ENCODE measurements around the gene DNAH5.
"Not testable (repeated sequence)": the region's sequence is repeated elsewhere in the genome, so short reads cannot be mapped to it uniquely, and the experiment has no call there.

The DNAH5 gene

DNA sequence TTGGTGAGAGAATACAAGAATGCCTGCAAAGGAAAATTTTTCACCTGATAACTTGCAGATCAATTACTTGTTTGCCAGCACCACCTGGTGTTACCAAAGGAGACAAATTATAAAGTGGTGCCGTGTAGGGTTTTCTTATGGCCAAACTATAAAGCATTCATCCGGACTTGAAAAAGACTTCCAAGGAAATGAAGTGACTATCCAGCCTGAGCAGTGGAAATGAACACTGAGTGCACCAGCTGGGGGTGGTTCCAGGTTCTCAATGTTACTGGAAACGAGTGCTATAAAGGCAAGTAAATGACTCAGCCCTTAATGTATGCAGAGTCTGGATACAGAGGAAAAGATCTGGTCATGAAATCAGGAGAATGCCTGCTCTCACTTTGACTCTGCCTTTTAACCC lies 113.1 kb downstream of the DNAH5 start:
- no peak for DNase-seq

DNA sequence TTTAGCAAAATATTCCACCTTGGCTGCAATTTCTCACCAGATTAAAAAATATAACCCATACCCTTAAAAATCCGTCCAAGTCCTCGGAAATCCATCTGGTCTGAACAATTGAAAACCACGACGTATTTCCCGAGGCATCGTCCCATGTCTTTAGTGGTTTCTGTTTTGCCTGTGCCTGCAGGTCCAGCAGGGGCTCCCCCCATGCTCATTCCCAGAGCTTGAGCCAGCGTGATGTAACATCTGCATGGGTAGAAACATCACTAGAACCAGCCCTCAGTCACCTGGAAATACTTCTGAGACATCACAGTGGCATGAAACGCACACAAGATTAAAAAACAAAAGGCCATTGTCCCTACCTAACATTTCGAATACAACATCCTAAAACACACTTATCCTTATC lies 114.0 kb downstream of the DNAH5 start:
- DNase-seq: no peak

DNA sequence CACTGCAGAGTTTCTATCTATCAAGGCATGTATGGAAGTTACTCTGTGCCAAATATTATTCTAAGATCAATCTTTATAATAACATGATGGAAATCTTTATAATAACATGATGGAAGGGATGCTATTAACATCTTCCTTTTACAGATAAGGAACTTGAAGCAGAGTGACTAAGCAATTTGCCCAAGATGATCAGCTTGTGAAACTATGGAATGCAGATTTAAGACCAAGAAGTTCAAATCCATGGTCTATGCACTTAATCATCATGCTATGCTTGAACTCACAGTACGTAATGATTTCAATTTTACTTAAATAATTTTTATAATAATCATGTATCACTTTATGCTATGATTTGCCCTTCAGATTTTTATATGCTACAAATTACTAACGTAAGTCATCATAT lies 123.1 kb downstream of the DNAH5 start:
- DNase-seq: no peak

DNA sequence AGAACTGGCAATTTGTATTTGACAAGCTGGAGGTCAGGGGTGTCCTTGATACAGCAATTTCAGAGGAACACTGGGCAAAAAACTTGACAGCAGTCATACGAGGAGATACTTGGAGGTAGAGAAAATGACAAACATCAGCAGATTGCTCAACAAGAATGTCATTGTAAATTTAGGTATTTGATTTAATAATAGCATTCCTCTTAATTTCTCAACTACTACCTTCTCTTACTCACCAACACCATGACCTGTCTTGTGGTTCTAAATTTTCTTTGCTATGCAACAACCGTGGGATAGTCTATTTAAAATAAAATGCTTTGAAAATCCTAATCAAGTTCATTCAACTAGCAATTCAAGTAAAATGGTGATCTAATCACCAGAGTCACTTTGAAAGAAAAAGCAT lies 128.4 kb downstream of the DNAH5 start:
- DNase-seq: no peak

DNA sequence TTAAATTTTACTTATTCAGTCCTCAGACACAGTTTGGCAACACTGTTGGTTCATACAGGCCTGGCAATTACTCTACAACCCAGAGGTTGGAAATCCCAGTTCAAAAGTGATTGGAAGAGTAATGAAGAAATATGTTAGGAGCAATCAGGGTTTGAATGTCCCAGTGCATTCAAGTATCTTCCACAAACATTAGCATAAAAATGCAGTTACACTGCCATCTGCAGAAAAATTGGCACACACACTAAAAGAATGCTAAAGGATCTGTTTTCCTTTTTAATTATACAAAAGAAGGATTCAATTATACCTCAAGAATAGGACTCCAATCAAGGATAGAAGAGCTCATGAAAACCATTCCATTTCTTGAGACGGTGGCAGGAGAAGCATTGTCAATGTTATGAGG lies 130.2 kb downstream of the DNAH5 start:
- no peak for DNase-seq

DNA sequence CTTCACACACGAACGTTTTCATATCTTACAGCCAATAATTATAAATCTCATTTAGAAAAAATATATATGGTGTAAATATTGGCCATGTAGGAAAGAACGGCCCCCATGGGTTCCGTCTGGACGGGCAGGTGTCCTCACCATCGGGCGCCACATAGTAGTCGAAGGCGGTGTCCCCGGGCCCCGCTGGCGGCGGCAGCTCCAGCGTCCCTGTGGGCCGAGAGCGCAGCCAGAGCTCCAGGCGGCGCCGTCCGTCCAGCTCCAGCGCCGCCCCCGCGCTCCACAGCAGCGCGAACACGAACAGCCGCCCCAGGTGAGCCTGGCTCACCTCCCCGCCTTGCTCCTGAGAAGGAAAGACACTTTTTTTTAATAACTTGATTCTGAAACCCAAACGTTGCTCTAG lies 134.6 kb downstream of the DNAH5 start:
- no peak for DNase-seq

DNA sequence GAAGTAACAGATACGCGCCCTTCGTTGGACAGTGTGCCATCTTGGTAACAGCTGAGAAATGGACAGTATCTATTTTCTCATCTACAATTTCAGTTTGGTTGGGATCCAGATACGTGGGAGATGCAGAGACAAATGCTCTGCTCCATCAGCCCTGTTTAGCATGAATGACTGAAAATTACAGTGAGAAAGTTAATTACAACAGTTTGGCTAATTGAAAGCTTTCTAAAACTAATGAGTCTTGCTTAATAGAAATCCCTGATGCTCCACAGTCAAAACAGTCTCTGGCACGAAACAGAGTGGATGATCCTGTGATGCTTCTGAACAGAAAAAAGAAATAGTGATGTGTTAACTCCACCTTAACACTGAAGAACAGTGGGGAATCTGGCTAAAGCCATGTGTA lies 140.2 kb downstream of the DNAH5 start:
- DNase-seq: no peak

DNA sequence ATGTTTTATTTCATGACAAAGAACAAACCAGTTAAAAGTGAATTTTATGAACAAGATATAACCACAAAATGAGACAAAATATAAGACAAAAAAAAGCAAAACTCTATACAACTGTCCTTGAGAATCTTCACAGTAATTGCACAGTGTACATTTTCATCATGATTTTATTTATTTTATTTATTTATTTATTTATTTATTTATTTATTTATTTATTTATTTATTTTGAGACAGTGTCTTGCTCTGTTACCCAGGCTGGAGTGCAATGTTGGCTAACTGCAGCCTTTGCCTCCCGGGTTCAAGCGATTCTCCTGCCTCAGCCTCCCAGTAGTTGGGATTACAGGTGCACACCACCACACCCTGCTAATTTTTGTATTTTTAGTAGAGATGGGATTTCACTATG lies 145.9 kb downstream of the DNAH5 start:
- not testable (repeated sequence) for DNase-seq

DNA sequence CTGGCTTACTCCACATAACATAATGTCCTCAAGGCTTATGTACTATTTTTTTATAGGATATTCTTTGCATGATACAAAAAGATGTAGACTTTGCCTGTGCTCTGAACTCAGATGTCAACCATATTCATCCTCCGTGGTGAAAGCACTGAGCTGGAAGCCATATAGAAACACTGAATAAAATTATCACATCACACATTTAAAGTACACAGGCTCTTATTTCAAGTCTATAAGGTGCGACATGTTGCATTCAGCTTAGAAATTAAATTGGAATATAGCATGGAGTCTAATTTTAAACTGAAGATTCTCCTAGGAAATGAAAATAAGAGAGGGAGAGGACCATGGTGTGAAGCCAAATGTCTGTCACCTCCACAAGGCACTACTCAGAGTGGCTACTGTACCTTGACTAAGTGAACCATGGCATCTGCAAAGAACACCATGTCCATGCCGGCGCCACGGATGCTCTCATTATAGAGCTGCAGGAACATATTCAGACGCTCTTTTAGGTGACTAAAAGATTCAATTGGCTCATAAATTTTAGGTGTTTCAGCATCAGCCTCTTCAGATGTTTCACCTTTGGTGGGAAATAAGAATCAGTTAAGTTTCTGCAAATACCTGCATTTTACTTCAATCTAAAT lies 158.6 kb downstream of the DNAH5 start:
- no peak for DNase-seq

DNA sequence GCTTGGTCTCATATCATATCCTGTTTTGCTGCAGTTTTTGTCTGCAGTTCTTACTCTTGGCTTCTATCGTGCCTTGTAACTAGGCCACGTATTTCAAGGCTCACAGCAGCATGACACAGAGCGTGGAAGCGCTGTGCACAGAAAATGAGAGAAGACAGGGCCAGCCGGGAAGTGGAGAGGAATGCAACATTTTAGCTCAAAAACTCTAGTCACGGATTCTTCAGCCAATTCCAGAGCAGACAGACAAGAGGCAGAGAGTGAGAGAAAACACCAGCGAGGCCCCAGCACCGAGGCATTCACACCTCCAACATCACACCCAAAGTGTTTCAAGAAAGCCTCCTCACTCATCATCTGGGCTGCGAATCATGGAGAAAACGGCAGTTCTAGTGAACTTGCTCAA lies 160.8 kb downstream of the DNAH5 start:
- no peak for DNase-seq

DNA sequence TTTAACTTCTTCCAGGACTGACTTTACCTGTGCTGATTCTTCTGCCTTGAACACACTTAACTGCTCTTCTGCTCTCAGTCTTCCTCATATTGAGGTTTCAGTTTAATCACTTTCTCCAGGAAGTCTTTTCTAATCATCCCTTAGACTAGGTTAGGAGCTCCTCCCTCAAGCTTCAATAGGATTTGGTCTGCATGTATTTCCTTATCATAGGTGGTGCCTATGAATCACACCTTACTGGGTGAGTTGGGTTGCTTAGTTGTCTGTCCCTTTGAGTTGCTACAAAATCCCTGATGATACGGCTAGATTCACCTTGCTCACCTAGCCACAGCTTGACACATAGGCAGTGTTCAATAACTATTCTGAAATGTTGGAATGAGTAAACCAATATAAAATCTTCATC lies 164.4 kb downstream of the DNAH5 start:
- no peak for DNase-seq

DNA sequence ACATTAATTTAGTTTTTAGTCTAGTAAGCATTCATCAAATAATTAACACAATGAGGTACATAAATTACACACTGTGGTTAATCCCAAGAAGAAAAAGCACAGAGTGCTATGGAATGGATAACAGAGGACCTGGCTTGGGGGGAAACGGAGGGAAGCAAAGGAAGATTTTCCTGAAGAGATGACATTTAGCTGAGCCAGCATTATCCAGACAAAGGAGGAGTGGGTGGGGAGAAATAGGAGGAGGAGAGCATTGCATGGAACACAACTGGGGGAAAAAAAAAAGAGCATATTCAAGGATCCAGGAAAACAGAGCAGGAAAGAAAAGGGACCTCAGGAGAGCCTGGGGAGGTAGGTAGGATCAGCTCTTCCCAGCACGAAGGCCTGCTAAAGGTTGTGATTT lies 170.8 kb downstream of the DNAH5 start:
- DNase-seq: no peak

DNA sequence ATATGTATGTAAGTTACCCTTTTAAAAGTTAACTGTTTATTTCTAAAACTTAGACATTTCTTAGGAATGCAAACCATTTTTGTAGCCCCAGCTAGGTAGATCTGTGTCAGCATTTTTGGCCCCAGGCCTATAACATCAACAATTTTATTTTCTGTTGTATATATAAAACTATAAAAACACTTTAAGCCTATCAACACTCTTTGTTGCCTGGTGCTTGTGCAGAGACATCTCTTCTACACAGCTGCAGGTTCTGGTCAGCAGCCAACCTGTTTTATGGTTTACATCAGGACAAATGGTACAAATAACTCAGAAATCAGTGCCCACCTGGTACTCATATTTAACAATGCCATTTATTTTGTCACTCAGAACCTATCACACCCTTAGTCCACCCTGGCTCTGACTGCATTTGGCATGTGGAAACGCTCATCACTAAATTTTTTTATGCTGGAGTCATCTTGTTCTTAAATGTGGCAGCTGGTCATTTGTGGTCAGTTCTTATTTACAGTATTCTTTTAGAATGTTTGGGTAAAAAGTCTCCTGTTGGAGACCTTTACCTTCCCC lies 173.4 kb downstream of the DNAH5 start:
- no peak for DNase-seq

DNA sequence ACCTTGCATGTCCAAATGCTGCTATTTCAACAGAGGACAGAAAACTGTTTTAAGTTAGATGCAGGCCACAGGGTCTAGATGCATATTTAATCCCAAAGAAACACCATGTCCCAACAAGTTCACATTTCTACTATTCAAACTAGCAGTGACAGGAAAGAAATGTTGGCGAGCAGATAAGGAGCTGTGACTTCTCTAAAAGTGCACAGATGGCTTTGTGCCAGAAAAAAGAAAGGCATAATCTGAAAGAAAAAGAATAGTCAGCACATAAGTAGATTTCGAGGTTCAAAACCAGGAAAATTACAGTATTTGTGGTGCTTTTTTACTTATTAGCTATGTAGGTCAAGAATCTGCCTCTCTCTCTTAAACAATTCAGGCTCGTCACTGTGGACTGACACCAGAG lies 178.3 kb downstream of the DNAH5 start:
- DNase-seq: no peak

DNA sequence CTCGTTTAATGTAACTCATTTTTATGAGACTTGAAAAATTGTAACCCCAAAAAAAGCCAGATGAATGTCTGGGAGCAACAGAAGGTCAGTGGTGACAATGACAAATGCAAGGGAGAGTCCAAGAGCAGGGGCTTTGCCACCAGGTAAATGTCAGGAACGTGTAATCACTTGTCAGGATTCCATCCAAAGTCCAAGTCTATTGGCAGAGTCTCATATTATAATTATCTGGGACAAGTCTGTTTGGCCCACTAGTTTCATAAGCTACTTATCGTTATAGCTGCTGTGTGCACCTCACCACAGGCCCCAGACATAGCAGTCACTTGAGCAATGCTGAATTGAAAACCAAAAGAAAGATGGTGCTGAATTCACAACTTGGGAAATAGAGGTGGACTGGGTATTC lies 180.8 kb downstream of the DNAH5 start:
- DNase-seq: no peak

DNA sequence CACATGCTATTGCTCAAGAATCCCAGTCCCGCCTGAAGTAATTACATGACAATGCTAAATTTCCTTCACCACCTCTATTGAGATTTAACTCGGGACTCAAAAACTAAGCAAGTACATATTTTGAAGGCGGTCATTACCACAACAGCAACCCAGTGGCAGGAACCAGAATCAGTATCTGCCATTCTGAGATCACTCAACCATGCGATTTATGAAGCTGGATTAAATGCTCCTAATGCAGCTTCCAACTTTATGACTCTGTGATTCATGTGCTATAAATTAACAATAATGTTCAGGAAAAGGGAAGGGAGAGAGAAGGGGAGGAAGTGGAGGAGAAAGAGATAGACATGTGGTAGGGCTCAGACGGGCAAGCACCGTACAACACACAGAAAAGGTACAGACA lies 194.7 kb downstream of the DNAH5 start:
- DNase-seq: no peak

DNA sequence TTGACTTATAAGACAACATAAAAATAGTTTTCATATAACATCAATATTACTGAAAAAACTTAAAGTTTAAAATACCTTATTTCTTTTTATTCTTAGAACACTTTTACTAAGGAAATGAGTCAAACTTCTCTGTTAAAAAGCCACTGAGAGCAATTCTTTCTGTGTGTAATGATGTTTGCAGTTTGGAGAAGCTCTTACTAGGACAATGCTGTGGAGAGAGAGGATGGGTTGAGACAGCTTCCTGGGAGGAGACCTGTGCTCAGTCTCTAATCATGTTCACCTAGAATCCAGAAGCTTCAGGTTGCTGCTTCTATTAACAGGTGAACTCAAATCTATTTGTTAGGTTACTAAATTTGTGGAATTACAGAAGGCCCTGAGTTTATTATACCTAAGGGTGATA lies 198.5 kb downstream of the DNAH5 start:
- DNase-seq: no peak

DNA sequence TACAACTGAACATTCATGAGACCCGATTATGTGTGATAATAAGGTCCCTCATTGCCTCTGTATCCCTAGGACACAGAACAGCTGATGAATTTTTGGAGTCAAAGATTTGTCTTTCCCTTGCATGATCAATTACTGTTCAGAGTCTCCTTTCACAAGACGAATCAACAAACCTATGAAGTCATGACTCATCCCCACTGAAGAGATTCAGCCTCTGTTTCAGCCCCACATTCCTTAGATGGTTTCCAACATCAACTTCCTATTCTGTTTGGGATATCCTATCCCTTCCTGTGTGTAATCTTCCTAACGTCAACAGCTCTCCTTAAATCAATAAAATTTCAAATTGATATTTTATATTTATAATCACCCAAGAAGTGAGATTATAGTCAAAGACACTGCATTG lies 199.0 kb downstream of the DNAH5 start:
- no peak for DNase-seq

DNA sequence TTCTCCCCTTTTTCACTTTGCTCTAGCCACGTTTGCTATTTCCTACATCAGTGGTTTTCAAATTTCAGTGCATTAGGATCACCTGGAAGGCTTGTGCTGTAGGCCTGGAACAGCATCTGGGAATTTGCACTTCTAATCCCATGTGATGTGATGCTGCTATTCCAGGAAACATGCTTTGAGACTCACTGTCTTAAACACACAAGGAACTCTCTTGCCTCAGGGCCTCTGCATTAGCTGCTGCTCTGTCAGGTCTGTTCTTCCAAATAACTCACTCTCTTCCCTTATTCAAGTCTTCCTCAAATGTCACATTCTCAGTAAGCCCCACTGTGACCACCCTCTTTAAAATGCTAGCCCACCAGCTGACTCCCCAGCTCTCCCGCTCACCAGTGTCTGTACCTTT lies 204.0 kb downstream of the DNAH5 start:
- DNase-seq: no peak

DNA sequence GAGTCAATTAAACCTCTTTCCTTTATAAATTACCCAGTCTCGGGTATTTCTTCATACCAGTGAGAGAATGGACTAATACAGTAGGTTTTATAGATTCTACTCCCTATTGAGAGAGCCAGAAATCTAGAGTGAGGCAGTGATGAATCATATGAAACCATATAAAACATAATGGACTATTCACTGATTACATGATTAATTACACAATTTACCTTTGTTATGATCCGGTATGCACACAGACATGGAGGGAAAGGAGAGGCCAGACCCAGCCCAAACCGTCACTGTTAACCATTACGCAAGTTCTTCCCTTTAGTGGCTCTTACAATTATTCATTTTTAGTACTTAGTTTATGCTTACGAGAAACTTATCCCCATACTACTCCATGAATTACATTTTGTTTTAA lies 205.0 kb downstream of the DNAH5 start:
- DNase-seq: no peak

DNA sequence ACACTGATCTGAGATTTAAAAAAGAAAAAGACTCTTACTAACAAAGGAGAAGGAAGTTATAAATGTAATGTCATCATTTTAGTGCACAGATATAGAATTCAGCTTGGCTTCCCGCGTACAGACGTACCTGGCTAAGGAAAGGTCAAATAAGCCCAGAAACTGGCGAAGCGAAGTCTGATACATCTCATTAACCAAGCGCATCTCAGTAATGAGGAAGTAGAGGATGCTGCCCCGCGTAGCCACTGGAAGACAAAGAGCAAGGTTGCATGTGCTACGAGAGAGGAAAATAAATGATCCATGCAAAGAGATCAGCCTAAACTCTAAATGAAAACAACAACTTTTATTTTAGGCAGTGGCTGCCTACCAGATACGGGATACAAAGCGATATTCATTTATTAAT lies 208.8 kb downstream of the DNAH5 start:
- no peak for DNase-seq

DNA sequence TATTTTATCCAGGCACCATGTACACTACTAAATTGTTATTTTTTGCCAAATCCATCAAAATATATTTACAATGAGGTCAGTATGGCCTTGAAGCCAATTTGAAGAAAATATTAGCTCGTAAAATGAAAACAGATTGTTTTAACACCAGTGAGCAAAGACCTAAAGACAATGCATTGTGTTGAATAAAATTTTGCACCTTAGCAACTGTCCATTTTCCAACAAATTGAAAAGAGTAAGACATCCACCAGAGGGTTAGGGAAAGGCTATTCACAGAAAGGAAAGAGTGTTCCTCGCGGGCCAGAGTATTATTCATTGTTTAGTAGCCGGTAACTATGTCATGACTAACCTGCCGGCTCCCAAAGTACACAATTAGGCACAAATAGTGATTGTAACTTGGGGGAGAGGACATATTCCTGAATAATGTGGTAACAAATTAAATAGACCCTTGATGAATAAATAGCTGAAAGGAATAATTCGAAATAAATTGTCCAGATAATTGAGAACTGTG lies 213.3 kb downstream of the DNAH5 start:
- DNase-seq: no peak

DNA sequence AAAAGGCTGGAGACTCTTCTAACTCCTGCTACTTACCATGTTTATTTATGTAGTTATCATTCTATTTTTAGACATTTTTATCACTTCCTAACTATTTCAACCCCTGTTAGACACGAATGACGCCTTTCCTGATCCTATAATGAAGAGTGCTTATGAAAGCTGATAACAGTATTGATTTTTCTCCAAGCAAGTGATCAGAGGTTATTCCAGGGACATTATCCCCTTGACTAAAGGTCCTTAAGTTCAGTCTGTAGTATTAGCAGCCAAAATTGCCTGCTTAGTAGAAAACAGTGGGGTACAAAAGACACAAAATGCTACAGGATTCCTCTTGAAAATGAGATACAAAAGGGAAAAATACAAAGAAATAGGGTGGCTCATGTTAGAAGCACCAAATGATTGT lies 235.6 kb downstream of the DNAH5 start:
- no peak for DNase-seq

DNA sequence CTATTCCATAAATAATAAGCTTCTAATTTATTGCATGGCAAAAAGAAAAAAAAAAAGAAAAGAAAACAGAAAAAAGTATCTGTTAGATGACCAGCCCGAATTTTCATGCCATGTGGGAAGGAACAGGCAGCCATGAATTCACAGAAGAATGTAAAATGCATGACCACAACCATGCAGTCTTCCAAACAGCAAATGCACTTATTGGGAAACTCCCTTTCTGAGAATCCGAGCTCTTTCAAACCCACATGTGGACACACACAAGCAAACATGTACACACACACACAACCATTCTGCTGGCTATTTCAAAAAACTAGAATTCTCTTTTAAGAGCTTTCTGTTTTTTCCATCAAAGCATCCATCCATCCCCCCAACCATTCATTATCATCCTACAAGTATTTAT lies 236.1 kb downstream of the DNAH5 start:
- DNase-seq: no peak

DNA sequence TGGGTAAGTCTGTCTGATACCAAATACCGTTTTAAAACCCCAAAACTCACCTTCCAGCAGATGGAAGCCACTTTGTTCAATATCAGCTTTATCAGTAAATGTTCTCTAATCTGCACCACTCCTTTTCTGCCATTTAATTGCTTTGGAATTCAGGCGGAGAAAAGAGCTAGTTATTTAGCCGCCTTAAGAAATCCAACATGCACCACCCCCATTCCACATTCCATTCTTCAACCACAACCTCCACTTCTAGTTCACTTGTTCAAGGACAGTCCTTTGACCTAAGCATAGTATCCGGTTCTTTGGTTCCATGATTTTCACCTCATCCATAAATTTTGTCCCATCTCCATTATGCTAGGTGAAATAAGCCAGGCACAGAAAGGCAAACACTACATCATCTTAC lies 240.1 kb downstream of the DNAH5 start:
- DNase-seq: no peak

Data from AML-193 (cell line).